ENCODE measurements around the gene ANKRD13C.
"Not testable (repeated sequence)": the region's sequence is repeated elsewhere in the genome, so short reads cannot be mapped to it uniquely, and the experiment has no call there.

Gene ANKRD13C

DNA sequence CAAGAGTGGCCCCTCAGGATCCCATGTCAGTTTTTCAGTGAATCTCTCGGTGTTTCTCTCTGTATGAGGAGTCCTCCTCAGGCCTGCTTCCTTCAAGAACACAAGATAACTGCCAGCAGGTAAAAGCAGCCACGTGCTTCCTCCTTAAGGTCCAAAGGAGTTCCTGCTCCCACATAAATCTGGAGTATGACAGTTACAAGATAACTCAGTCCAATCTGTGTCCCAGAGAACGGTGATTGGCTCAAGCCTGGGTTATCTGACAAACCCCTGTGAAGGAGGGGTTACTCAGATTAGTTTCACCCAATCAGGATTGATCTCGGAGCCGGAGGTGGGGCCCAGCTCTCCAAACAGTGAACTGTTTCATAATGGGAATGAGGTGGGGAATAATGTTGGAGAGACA, 5.8 kb upstream of the ANKRD13C start:
- no peak for DNase-seq (ENCODE audit: low spot score)

DNA sequence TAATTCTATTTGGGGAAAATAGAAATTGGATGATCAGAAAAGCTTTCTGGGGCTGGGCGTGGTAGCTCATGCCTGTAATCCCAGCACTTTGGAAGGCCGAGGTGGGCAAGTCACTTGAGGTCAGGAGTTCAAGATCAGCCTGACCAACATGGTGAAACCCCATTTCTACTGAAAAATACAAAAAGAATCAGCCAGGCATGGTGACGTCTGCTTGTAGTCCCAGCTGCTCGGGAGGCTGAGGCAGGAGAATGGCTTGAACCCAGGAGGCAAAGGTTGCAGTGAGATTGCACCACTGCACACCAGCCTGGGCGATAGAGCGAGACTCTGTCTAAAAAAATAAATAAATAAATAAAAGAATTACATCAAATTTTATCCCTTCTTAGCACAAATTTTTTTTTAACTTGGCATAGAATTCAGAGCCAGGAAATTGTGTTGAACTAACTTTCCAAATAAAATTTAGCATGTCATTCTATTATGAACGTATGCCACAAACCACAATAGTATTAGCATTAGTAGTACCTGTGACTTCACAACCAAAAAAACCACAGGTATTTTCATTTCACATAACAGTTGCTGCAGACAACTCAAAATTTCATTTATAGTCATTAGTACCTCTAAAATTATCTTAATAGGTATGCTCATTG, 4.5 kb upstream of the ANKRD13C start:
- DNase-seq (ENCODE audit: low spot score): no peak

DNA sequence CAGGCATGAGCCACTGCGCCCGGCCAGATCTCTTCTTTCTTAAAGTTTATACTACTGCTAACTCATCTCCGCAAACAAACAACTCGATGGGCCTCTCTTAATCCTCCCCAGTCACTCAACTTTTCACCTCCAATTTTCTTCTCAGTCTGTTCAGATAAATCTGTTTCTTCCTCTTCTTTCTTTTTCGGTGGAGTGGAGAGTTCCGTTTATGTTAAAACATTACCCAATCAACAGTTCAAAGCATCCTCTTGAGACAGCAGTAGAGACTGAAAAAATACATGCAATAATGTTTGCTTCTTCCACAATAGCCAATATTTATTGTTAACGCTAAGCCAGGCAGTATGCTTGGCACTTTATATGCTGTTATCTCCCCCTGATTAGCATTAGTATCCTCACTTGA, 1.4 kb upstream of the ANKRD13C start:
- no peak for DNase-seq (ENCODE audit: low spot score)

GRCh38 chr1:70355111-70355407, 537 bp upstream of the ANKRD13C start:
- DNase-seq (ENCODE audit: low spot score): no peak

DNA sequence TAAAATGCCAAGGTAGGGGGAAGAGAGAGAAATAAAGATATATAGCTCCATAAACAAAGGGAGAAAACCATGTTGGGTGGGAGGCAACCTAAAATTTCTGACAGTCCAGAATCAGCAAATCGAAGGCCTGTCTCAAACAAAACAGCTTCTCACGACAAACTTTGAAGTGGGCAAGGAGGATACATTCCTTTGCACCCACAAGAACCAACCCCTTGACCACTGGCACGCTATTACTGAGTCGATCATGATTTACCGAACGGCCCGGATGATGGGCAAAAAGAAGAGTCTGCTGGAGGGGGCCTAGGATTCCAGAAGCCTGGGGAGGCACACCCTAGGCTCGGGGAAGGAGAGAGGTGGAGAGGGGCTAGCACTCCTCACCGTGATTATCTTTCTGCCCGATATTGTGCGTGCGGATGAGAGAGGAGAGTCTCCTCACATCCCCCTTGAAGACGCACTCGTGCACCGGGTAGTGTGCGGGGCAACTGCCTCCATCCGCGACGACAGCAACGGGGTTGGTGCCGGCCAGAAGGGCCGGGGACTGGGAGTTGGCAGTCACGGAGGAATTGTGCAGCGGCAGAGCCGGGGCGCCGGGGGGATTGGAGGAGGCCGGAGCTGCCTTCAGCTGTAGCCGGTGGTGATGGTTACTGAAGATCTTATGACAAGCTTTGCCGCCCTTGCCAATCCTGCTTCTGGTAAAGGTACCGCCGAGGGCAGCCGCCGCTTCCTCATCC, 756 bp downstream of the ANKRD13C start:
- no peak for DNase-seq (ENCODE audit: low spot score)

DNA sequence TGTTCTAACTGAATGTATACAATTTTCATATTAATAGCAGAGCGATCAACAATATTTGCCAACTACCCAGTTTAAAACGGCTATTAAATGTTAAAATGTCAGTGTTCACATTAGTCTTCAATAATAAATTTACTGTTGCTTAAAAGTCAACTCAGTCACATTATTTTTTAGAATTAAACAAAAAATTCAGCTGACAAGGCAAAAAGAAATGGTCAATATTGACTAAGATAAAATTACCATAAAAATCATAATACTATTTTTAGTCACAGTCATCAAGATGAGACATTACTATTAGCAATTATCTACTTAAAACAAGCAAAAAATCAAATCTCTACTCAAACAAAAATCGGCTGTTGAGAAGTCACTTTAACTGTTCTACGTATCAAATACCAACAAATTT, 1.5 kb downstream of the ANKRD13C start:
- no peak for DNase-seq (ENCODE audit: low spot score)

- not testable (repeated sequence) for DNase-seq (ENCODE audit: low spot score)
These were observed 4.7 kb downstream of the ANKRD13C start for GRCh38 chr1:70349799-70350198.

GRCh38 chr1:70348399-70349165, 5.9 kb downstream of the ANKRD13C start:
- DNase-seq (ENCODE audit: low spot score): no peak

DNA sequence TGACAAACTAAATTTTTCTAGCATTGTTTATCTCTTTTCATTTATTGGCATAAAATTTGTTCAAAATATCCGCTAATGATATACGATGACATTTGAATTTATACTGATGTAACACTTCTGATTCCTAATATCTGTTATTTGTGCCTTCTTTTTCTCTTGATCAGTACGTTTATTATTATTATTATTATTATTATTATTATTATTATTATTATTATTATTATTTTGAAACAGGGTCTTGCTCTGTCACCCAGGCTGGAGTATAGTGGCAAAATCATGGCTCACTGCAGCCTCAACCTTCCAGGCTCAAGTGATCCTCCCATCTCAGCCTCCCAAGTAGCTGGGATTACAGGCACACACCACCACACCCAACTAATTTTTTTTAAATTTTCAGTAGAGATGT, 14.9 kb downstream of the ANKRD13C start:
- DNase-seq (ENCODE audit: low spot score): not testable (repeated sequence)

- DNase-seq (ENCODE audit: low spot score): no peak
These were observed 18.5 kb downstream of the ANKRD13C start for GRCh38 chr1:70336050-70336449.

DNA sequence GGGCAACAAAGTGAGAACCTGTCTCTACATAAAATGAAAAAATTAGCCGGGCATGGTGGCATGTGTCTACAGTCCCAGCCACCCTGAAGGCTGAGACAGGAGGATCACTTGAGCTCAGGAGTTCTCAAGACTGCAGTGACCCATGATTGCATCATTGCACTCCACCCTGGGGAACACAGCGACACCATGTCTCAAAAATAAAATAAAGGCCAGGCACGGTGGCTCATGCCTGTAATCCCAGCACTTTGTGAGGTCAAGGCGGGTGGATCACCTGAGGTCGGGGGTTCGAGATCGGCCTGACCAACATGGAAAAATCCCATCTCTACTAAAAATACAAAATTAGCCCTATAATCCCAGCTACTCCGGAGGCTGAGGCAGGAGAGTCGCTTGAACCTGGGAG, 20.1 kb downstream of the ANKRD13C start:
- DNase-seq (ENCODE audit: low spot score): no peak

DNA sequence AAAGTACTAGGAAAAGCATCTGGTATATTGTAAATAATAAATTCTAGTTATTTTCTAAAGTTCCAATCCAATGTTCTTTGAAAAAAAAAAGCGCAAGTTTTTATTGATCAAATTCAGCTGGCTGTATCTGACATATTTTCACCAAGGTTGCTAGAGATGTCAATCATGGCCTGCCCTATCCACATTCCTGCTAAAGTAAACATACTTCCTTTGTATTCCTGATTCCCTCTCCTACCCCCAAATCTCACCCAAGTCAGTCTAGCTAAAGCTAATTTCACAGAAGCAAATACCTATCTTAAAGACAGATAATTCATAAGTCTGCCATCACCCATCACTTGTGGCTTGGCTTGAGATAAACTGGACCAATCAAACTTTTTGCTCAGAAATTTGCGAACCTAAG, 21.3 kb downstream of the ANKRD13C start:
- DNase-seq (ENCODE audit: low spot score): no peak

GRCh38 chr1:70331962-70332361, 22.6 kb downstream of the ANKRD13C start:
- no peak for DNase-seq (ENCODE audit: low spot score)

GRCh38 chr1:70327306-70328076, 27.0 kb downstream of the ANKRD13C start:
- no peak for DNase-seq (ENCODE audit: low spot score)

GRCh38 chr1:70324683-70325082, 29.8 kb downstream of the ANKRD13C start:
- DNase-seq (ENCODE audit: low spot score): no peak

- no peak for DNase-seq (ENCODE audit: low spot score)
These were observed 34.8 kb downstream of the ANKRD13C start for GRCh38 chr1:70319750-70320149.

GRCh38 chr1:70318191-70318590, 36.3 kb downstream of the ANKRD13C start:
- no peak for DNase-seq (ENCODE audit: low spot score)

DNA sequence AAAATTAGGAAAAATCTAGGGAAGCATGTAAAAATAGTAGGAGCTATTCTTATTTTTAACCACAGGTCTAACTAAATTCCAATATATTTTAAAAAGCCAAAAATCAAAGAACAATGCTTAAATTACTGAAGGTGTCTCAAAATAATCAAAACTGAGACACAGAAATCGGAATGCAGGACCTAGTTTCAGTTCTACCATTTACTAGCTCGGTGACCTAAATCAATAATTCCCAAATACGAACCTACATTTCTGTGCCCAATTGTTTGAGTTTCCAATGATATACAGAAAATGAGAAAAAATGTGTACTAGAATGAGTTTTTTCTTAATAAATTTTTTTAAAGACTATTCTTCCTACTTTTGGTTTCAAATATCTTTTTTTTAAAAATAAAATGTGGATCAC, 37.4 kb downstream of the ANKRD13C start:
- no peak for DNase-seq (ENCODE audit: low spot score)

GRCh38 chr1:70315782-70316181, 38.7 kb downstream of the ANKRD13C start:
- no peak for DNase-seq (ENCODE audit: low spot score)

DNA sequence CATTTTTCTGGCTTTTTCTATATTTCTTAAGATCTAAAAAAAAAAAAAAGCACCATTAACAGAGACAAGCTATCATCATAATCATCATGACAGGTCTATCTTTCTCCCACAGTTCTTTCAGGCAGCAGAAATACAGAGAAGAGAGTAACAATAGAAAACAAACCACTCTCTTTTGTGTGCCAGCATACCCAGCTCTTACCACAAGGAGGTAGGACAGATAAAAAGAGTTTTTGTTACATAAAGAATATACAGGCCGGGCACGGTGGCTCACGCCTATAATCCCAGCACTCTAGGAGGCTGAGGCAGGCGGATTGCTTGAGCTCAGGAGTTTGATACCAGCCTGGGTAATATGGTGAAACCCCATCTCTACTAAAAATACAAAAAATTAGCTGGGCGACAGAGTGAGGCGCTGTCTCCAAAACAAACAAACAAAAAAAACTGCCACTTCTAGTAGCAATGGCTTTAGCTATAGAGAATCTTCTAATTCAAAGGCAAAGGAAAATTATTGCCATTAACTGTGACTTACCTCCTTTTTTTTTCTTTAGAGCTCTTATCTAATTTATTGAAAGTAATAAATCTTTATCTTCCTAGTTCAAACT, 39.7 kb downstream of the ANKRD13C start:
- DNase-seq (ENCODE audit: low spot score): peak; percentile 4

DNA sequence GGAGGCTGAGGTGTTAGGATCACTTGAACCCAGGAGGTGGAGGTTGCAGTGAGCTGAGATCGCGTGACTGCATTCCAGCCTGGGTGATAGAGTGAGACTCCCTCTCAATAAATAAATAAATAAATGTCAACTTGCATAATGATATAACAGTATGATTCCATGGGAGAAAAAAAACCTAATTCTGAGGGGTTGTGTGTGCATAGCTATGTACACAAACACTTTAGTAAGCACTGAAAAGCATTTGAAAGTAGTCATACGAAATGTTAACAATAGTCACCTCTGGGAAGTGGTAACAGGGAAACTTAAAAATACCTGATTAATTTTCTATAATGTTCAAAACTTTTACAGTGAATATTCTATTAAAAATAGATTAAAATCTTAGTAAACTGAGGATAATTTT, 43.2 kb downstream of the ANKRD13C start:
- no peak for DNase-seq (ENCODE audit: low spot score)

DNA sequence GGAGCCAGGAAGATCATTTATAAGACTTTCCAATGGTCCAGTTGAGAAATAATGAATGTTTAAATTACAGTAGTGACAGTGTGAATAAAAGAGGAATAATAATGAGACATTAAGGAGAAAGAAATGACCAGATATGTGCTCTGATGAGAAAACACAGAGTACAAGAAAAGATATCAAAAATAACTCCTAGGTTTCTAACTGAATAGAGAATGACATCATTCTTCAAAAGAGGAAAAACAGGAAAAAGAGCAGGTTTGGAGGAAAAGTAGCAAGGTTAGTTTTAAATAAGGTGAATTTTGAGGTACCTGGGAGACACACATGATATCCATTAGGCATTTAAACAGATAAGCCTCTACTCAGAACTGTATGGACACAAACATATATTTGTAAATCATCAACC, 55.0 kb downstream of the ANKRD13C start:
- DNase-seq (ENCODE audit: low spot score): no peak
